NCI-H128 (cell line): ENCODE measurements around the gene ZNF813.
"Not testable (repeated sequence)": the region's sequence is repeated elsewhere in the genome, so short reads cannot be mapped to it uniquely, and the experiment has no call there.

ENCODE experiments used
- DNase-seq: peaks from one replicate; lab custom pipeline; 2025; ENCODE audit not compliant: unreplicated experiment; lab: John Stamatoyannopoulos, UW

ZNF813 gene

GRCh38 chr19:53467485-53468262, at the start of gene ZNF813:
ZNF813 (plus strand) TSS chr19:53467733; CDS start chr19:53483823, 16,090 bp downstream.
- peak; percentile 44 for DNase-seq

- not testable (repeated sequence) for DNase-seq
Observed at GRCh38 chr19:53420520-53421315, 46.8 kb upstream of the ZNF813 start.

- no peak for DNase-seq
Observed at GRCh38 chr19:53422551-53422950, 45.0 kb upstream of the ZNF813 start.

- not testable (repeated sequence) for DNase-seq
Observed at GRCh38 chr19:53423074-53423473, 44.5 kb upstream of the ZNF813 start.

- DNase-seq, result not testable (repeated sequence)
Observed at GRCh38 chr19:53423680-53424079, 43.9 kb upstream of the ZNF813 start.

GRCh38 chr19:53424968-53425597, 42.5 kb upstream of the ZNF813 start:
- DNase-seq, result no peak

- DNase-seq, result peak; percentile 80
Observed at GRCh38 chr19:53431399-53432087, 36.0 kb upstream of the ZNF813 start, which contains the start of gene ZNF761. ZNF761 (plus strand) TSS chr19:53431984; CDS start chr19:53447269, 15,285 bp downstream.

- DNase-seq, result no peak
Observed at GRCh38 chr19:53432088-53432661, 35.4 kb upstream of the ZNF813 start.

- not testable (repeated sequence) for DNase-seq
Observed at GRCh38 chr19:53443809-53444208, 23.7 kb upstream of the ZNF813 start.

- not testable (repeated sequence) for DNase-seq
Observed at GRCh38 chr19:53447196-53447595, 20.3 kb upstream of the ZNF813 start.

- DNase-seq, result no peak
Observed at GRCh38 chr19:53455828-53456227, 11.7 kb upstream of the ZNF813 start.

GRCh38 chr19:53460131-53460721, 7.3 kb upstream of the ZNF813 start:
- DNase-seq, result not testable (repeated sequence)

- no peak for DNase-seq
Observed at GRCh38 chr19:53461866-53462265, 5.7 kb upstream of the ZNF813 start.

- no peak for DNase-seq
Observed at GRCh38 chr19:53462861-53463260, 4.7 kb upstream of the ZNF813 start.

- DNase-seq, result no peak
Observed at GRCh38 chr19:53463263-53463662, 4.3 kb upstream of the ZNF813 start.

- DNase-seq, result peak; percentile 37
Observed at GRCh38 chr19:53466726-53467484, 628 bp upstream of the ZNF813 start.

- not testable (repeated sequence) for DNase-seq
Observed at GRCh38 chr19:53468628-53469027, 1.1 kb downstream of the ZNF813 start.

- DNase-seq, result no peak
Observed at GRCh38 chr19:53471916-53472315, 4.4 kb downstream of the ZNF813 start.

GRCh38 chr19:53474832-53475231, 7.3 kb downstream of the ZNF813 start:
- DNase-seq, result not testable (repeated sequence)
